CD4-positive, alpha-beta T cell treated with Interleukin-2 at 100 ng/mL for 4 hours (primary cell): ENCODE results near the gene SMIM21.

Experiments
- DNase-seq: peaks from one replicate; pipeline ENCODE4 v3.0.0-alpha.2; 2020; ENCODE audit warnings: low spot score

Gene SMIM21

DNA sequence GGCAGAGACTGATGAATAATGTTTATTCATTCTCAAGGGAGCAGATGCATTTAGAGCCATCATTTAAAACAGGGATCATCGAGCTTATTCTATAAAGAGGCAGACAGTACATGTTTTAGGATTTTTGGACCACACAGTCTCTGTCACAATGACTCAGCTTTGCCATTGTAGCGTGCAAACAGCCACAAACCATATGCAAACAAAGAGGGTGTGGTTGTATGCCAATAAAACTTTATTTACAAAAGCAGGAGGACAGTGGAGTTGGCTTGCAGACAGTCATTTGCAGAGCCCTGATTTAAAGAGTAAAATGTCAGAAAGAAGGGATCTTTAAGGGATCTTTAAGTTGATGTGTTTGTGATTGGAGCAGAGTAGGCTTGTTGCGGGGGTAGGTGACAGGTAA is 51.5 kb downstream of the SMIM21 start:
- DNase-seq = no peak

DNA sequence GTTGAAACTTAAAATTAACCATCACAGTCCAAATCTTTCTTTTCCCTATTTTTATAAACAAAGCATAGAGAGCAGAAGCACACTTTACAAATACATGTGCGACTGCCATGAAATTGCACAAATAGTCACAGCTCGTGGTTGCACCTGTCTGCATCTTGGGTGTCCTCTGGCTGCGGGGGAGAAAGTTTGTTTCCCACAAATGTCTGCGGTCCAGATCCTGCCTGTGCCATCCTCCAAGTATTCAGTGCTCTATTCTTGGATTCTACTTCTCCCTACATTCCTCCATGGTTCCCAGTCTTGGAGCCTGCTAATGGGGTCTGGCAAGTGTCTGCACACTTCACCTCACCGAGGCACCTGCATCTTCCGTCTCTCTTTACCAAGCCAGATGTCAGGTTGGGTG is 52.2 kb downstream of the SMIM21 start:
- DNase-seq = no peak

DNA sequence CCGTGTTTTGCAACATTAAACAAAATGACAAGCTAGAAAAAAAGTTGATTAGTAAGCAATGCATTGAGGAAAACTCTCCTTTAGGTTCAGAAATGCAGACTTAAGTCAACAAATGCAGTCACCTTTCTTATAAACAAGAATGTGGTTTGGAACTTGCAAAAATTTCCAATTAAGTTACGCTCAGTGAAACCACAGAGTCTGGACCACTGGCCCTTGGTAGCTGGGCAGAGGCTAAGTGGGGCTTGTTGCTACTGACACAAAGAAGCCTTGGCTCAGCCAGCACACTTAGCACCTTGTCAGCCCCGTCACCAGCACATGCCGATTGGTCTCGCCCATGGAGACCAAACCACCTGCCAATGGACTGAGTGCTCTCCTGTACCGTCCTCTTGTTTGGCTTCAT is 53.0 kb downstream of the SMIM21 start:
- DNase-seq = no peak

- DNase-seq = no peak
Measured at GRCh38 chr18:75369026-75369721, 58.3 kb downstream of the SMIM21 start.

GRCh38 chr18:75365837-75366236 is 61.7 kb downstream of the SMIM21 start:
- DNase-seq = peak; percentile 1

- no peak for DNase-seq
Measured at GRCh38 chr18:75365254-75365629, 62.3 kb downstream of the SMIM21 start.

GRCh38 chr18:75364512-75365253 is 62.8 kb downstream of the SMIM21 start:
- DNase-seq = no peak

GRCh38 chr18:75363446-75364225 is 63.9 kb downstream of the SMIM21 start:
- no peak for DNase-seq

GRCh38 chr18:75362435-75362834 is 65.1 kb downstream of the SMIM21 start:
- no peak for DNase-seq

- no peak for DNase-seq
Measured at GRCh38 chr18:75360941-75361340, 66.6 kb downstream of the SMIM21 start.

DNA sequence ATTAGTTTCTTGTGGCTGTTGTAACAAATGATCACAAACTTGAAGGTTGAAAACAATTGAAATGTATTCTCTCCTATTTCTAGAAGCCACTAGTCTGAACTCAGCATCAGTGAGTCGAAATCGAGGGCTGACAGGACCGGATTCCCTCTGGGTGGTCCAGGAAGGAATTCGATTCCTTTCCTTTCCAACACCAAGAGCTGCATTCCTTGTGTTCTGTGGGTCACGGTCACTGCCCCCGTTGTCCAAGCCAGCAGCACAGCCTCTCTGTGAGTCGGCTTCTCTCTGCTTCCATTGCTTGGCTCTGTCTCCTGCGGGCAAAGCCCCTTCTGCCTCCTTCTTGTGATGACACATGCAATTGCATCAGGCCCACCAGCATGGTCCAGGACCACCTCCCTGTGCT is 67.3 kb downstream of the SMIM21 start:
- no peak for DNase-seq
